ENCODE measurements around the gene HAO1.

HAO1 gene

GRCh38 chr20:7950387-7950786 lies 10.1 kb upstream of the HAO1 start:
- peaks cover 3% of the 10 kb centered on the region for H3K9me3 ChIP-seq (ENCODE audit: control insufficient read depth, low read length)
- no peak overlapping the region for H3K4me3 ChIP-seq (ENCODE audit: low read depth, low read length)
- TF ChIP-seq CTCF (IDR thresholded peaks at IDR 0.05), result no peak
- H3K79me2 ChIP-seq, result no peaks in the 10 kb centered on the region
- no peak overlapping the region for H3K9ac ChIP-seq
- H3K4me2 ChIP-seq (ENCODE audit: low read length), result no peak overlapping the region
- H3K4me1 ChIP-seq, result no peaks in the 10 kb centered on the region
- H3K36me3 ChIP-seq (ENCODE audit: control insufficient read depth, insufficient read depth, low read length), result no peaks in the 10 kb centered on the region
- H3K27me3 ChIP-seq (ENCODE audit: control insufficient read depth, insufficient read depth, low read length), result no peaks in the 10 kb centered on the region
- no peak overlapping the region for H3K27ac ChIP-seq
- no peak overlapping the region for H2AFZ ChIP-seq

GRCh38 chr20:7943891-7944290 lies 3.6 kb upstream of the HAO1 start:
- Histone ChIP-seq H3K9ac (no peak overlapping the region), H3K4me1 (no peaks in the 10 kb centered on the region), H3K27me3 (ENCODE audit: control insufficient read depth, insufficient read depth, low read length) (no peaks in the 10 kb centered on the region), H3K27ac (no peak overlapping the region), H3K79me2 (no peaks in the 10 kb centered on the region), H3K4me2 (ENCODE audit: low read length) (no peak overlapping the region), H2AFZ (no peak overlapping the region), H3K4me3 (ENCODE audit: low read depth, low read length) (no peak overlapping the region), H3K36me3 (ENCODE audit: control insufficient read depth, insufficient read depth, low read length) (no peaks in the 10 kb centered on the region), H3K9me3 (ENCODE audit: control insufficient read depth, low read length) (peaks cover 3% of the 10 kb centered on the region)
- TF ChIP-seq CTCF (IDR thresholded peaks at IDR 0.05), result no peak

GRCh38 chr20:7939663-7940062 lies 595 bp downstream of the HAO1 start:
- no peaks in the 10 kb centered on the region for H3K9me3 ChIP-seq (ENCODE audit: control insufficient read depth, low read length)
- no peaks in the 10 kb centered on the region for H3K36me3 ChIP-seq (ENCODE audit: control insufficient read depth, insufficient read depth, low read length)
- no peaks in the 10 kb centered on the region for H3K79me2 ChIP-seq
- no peak for TF ChIP-seq CTCF (IDR thresholded peaks at IDR 0.05)
- no peak overlapping the region for H3K4me2 ChIP-seq (ENCODE audit: low read length)
- no peak overlapping the region for H3K4me3 ChIP-seq (ENCODE audit: low read depth, low read length)
- no peak overlapping the region for H3K9ac ChIP-seq
- no peak overlapping the region for H2AFZ ChIP-seq
- H3K27ac ChIP-seq, result no peak overlapping the region
- no peaks in the 10 kb centered on the region for H3K27me3 ChIP-seq (ENCODE audit: control insufficient read depth, insufficient read depth, low read length)
- H3K4me1 ChIP-seq, result no peaks in the 10 kb centered on the region

GRCh38 chr20:7938058-7938457 lies 2.2 kb downstream of the HAO1 start:
- no peak for TF ChIP-seq CTCF (IDR thresholded peaks at IDR 0.05)
- no peaks in the 10 kb centered on the region for H3K79me2 ChIP-seq
- no peak overlapping the region for H3K9ac ChIP-seq
- no peaks in the 10 kb centered on the region for H3K27me3 ChIP-seq (ENCODE audit: control insufficient read depth, insufficient read depth, low read length)
- H3K4me2 ChIP-seq (ENCODE audit: low read length), result no peak overlapping the region
- no peaks in the 10 kb centered on the region for H3K36me3 ChIP-seq (ENCODE audit: control insufficient read depth, insufficient read depth, low read length)
- H3K27ac ChIP-seq, result no peak overlapping the region
- no peaks in the 10 kb centered on the region for H3K9me3 ChIP-seq (ENCODE audit: control insufficient read depth, low read length)
- no peaks in the 10 kb centered on the region for H3K4me1 ChIP-seq
- H3K4me3 ChIP-seq (ENCODE audit: low read depth, low read length), result no peak overlapping the region
- no peak overlapping the region for H2AFZ ChIP-seq

- no peaks in the 10 kb centered on the region for H3K79me2 ChIP-seq
- H3K4me2 ChIP-seq (ENCODE audit: low read length), result no peak overlapping the region
- no peak overlapping the region for H2AFZ ChIP-seq
- no peaks in the 10 kb centered on the region for H3K9me3 ChIP-seq (ENCODE audit: control insufficient read depth, low read length)
- no peaks in the 10 kb centered on the region for H3K36me3 ChIP-seq (ENCODE audit: control insufficient read depth, insufficient read depth, low read length)
- no peaks in the 10 kb centered on the region for H3K27me3 ChIP-seq (ENCODE audit: control insufficient read depth, insufficient read depth, low read length)
- H3K27ac ChIP-seq, result no peak overlapping the region
- no peaks in the 10 kb centered on the region for H3K4me1 ChIP-seq
- TF ChIP-seq CTCF (IDR thresholded peaks at IDR 0.05), result no peak
- no peak overlapping the region for H3K4me3 ChIP-seq (ENCODE audit: low read depth, low read length)
- H3K9ac ChIP-seq, result no peak overlapping the region
Observed at GRCh38 chr20:7937328-7937727, 2.9 kb downstream of the HAO1 start.
